Endothelial cell of umbilical vein (primary cell): ENCODE results near the gene SBK1. TPM values are rescaled to one million over a fixed set of nuclear protein-coding genes. Genes with fewer than 3 reads are reported as not detected.

ENCODE experiments used
- BruUV-seq: library from RNA; stranded (reverse); fragments of 400-500 nt; replicated peaks from 2 replicates; lab custom pipeline; 2021; lab: Mats Ljungman, UMichigan
- CTCF ChIA-PET: fragments of 300-600, 350-600 bp; sonication (Branson Sonifier 250); formaldehyde crosslinking; loops from one replicate; lab custom pipeline; 2021; ENCODE audit warnings: antibody characterized with exemption, inconsistent platforms; lab: Charles Lee
- POLR2A ChIA-PET: fragments of 300-600, 350-600 bp; sonication (Branson Sonifier 250); formaldehyde crosslinking; loops from one replicate; lab custom pipeline; 2021; ENCODE audit warnings: antibody characterized with exemption, inconsistent platforms; lab: Charles Lee
- DNase-seq: peaks from one replicate; pipeline ENCODE4 v3.0.0-alpha.2; 2011; ENCODE audit warnings: low read depth, low spot score
- FAIRE-seq: peaks from 2 replicates; lab custom pipeline; 2011; peaks lifted over from hg19 to GRCh38; lab: Jason Lieb, UNC
- H2AFZ ChIP-seq: 2 replicates; pipeline ENCODE4 v1.6.0; 2012; ENCODE audit warnings: low read depth, low read length, control low read depth, inconsistent platforms
- H3K27ac ChIP-seq: 2 replicates; pipeline ENCODE4 v1.5.1; 2011; ENCODE audit warnings: low read depth, mild to moderate bottlenecking, control low read depth, low read length, moderate library complexity; ENCODE audit not compliant: insufficient read depth
- H3K27me3 ChIP-seq, 2 experiments: 2 replicates each; pipeline versions ENCODE4 v1.6.0 to v1.6.1; 2011; ENCODE audit warnings: low read length in 2 of 2, mixed read lengths in 1 of 2; ENCODE audit not compliant: control insufficient read depth in 2 of 2, insufficient read depth in 2 of 2
- H3K36me3 ChIP-seq, 2 experiments: 2 replicates in 1 of 2; 3 replicates in 1 of 2; pipeline ENCODE4 v1.5.1; 2011; ENCODE audit warnings: low read length in 2 of 2, mild to moderate bottlenecking in 1 of 2, moderate library complexity in 1 of 2; ENCODE audit not compliant: control insufficient read depth in 2 of 2, insufficient read depth in 2 of 2; ENCODE audit errors: extremely low read depth in 1 of 2
- H3K4me1 ChIP-seq: 3 replicates; pipeline ENCODE4 v1.5.1; 2011; ENCODE audit warnings: mild to moderate bottlenecking, low read length; ENCODE audit not compliant: control insufficient read depth, insufficient read depth; ENCODE audit errors: extremely low read depth
- H3K4me2 ChIP-seq: 2 replicates; pipeline ENCODE4 v1.6.1; 2011; ENCODE audit warnings: low read length, control low read depth, mixed read lengths; ENCODE audit not compliant: insufficient read depth
- H3K4me3 ChIP-seq, 3 experiments: fragments of 200-600 bp in 1 of 3; sonication (generic), shearing (Covaris generic) in 1 of 3; replicated peaks in 1 of 3; 2 replicates each; pipeline ENCODE4 v1.5.1; 2011 to 2016; ENCODE audit warnings: control low read depth in 3 of 3, low read length in 3 of 3, mild to moderate bottlenecking in 2 of 3, inconsistent platforms in 1 of 3, low read depth in 1 of 3, moderate library complexity in 1 of 3; ENCODE audit not compliant: insufficient read depth in 1 of 3
- H3K79me2 ChIP-seq: 2 replicates; pipeline ENCODE4 v1.6.0; 2012; ENCODE audit warnings: low read length, inconsistent platforms; ENCODE audit not compliant: control insufficient read depth, insufficient read depth
- H3K9ac ChIP-seq: replicated peaks from 2 replicates; pipeline ENCODE3; 2011; ENCODE audit warnings: low read length, control low read depth; ENCODE audit not compliant: insufficient read depth; ENCODE audit errors: extremely low read depth
- H3K9me1 ChIP-seq: replicated peaks from 3 replicates; pipeline ENCODE4 v1.6.0; 2011; ENCODE audit warnings: mild to moderate bottlenecking, low read length; ENCODE audit not compliant: control insufficient read depth, insufficient read depth; ENCODE audit errors: extremely low read depth
- H3K9me3 ChIP-seq: replicated peaks from 2 replicates; pipeline ENCODE4 v1.5.1; 2012; ENCODE audit warnings: low read length, inconsistent platforms; ENCODE audit not compliant: control insufficient read depth, insufficient read depth
- H4K20me1 ChIP-seq: replicated peaks from 2 replicates; pipeline ENCODE3; 2011; ENCODE audit warnings: mild to moderate bottlenecking, low read length; ENCODE audit not compliant: control insufficient read depth, insufficient read depth; ENCODE audit errors: extremely low read depth
- EZH2 ChIP-seq: IDR thresholded peaks from 2 replicates; pipeline ENCODE4 v1.6.1; 2012; ENCODE audit warnings: borderline replicate concordance, low read depth, mild to moderate bottlenecking, moderate library complexity, low read length, inconsistent platforms; ENCODE audit not compliant: severe bottlenecking
- FOS ChIP-seq: IDR thresholded peaks from 2 replicates; pipeline ENCODE4 v1.6.1; 2011; ENCODE audit warnings: mild to moderate bottlenecking, low read length, moderate library complexity, borderline replicate concordance; ENCODE audit not compliant: insufficient read depth
- GATA2 ChIP-seq: IDR thresholded peaks from 2 replicates; pipeline ENCODE4 v1.7.0; 2011; ENCODE audit warnings: low read depth, mild to moderate bottlenecking, moderate library complexity, mixed read lengths, low read length; ENCODE audit not compliant: insufficient read length, insufficient read depth
- JUN ChIP-seq: IDR thresholded peaks from 2 replicates; pipeline ENCODE4 v1.6.1; 2011; ENCODE audit warnings: borderline replicate concordance, low read depth; ENCODE audit not compliant: insufficient read length, insufficient read depth
- MYC ChIP-seq: IDR thresholded peaks from one replicate; pipeline ENCODE4 v1.6.1; 2011; ENCODE audit warnings: mild to moderate bottlenecking, low read depth, low read length
- POLR2A ChIP-seq: IDR thresholded peaks from 2 replicates; pipeline ENCODE4 v1.6.1; 2012; ENCODE audit warnings: low read depth, mild to moderate bottlenecking, control low read depth, low read length
- POLR2AphosphoS5 ChIP-seq: IDR thresholded peaks from 2 replicates; pipeline ENCODE4 v1.6.1; 2012; ENCODE audit warnings: low read depth, mild to moderate bottlenecking, control low read depth, low read length, moderate library complexity; ENCODE audit not compliant: insufficient read depth
- dilution Hi-C: fragments of 300-500 bp; cut with MboI; formaldehyde crosslinking; loops from one replicate; pipeline ENCODE4 v1.15.0; 2019; ENCODE audit warnings: low sequenced_read_pairs; ENCODE audit not compliant: extremely low pct_ligation_motif_present
- intact Hi-C: fragments of 100-400 bp; cut with micrococcal nuclease; formaldehyde crosslinking; loops from one replicate; pipeline ENCODE4 v1.10.0; 2022
- polyA plus RNA-seq, 4 experiments: library from polyadenylated mRNA; depleted of rRNA in 3 of 4; stranded (reverse) in 3 of 4; unstranded in 1 of 4; fragments of >200 nt; gene quantifications; 2 replicates each; pipeline versions ENCODE4 v1.2.1 to v1.2.3, GENCODE V29; 2011 to 2012; ENCODE audit warnings: missing spikeins in 1 of 4
- total RNA-seq: library from RNA; stranded (reverse); gene quantifications from 2 replicates; pipeline ENCODE4 v1.2.3, GENCODE V29; 2021
- TF ChIP-seq, protein P1 (sequence below): IDR thresholded peaks from 2 replicates; pipeline ENCODE4 v1.6.1; 2011; ENCODE audit not compliant: insufficient read depth, insufficient read length
- TF ChIP-seq, protein P2 (sequence below), 2 donors: IDR thresholded peaks; 1 replicate in 1 of 2; 2 replicates in 1 of 2; pipeline ENCODE4 v1.5.1; 2011; ENCODE audit warnings: low read length in 2 of 2, mild to moderate bottlenecking in 2 of 2, moderate library complexity in 2 of 2, control low read depth in 1 of 2, inconsistent platforms in 1 of 2, low read depth in 1 of 2; ENCODE audit not compliant: insufficient read depth in 1 of 2; ENCODE audit errors: extremely low read depth in 1 of 2

SBK1 gene
- total and polyA plus RNA-seq, 2 donors (not counting 3 experiments of a cell fraction or from before 2014, with no cell fraction given) = 0.19 to 0.51 TPM

DNA sequence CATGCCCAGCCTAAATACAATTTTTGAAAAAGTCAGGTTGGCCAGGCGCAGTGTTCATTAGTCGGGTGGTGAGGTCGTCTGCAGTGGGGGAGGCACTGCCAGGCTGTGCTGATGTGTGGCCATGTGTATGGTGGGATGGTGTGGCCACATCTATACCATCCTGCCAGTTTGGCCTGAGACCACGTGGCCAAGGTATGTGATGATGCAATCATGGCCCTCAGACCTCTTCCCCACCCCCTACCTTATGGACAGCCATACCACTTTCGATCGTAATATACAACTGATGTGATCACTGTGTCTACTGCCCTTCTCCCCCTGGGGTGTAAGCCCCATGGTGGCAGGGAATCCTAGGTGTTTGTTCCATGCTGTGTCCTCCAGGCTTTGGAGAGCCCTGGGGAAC is 23.7 kb downstream of the SBK1 start:
- Histone ChIP-seq H3K27ac (no peak overlapping the region), H3K4me3 (no peak overlapping the region), H3K4me1 (no peaks in the 10 kb centered on the region), H3K4me2 (no peak overlapping the region), H2AFZ (no peak overlapping the region), H3K79me2 (no peaks in the 10 kb centered on the region), H3K9me1 (no peaks in the 10 kb centered on the region), H3K9me3 (no peaks in the 10 kb centered on the region), H3K27me3 (no peaks in the 10 kb centered on the region), H4K20me1 (no peaks in the 10 kb centered on the region), H3K36me3 (no peaks in the 10 kb centered on the region), H3K9ac (no peak overlapping the region)
- no peak for DNase-seq
- CTCF ChIA-PET = interaction anchor here (1.0 to 1.9 kb wide), 6 partner anchors 11 to 41 kb away, joined by 3 to 26 read pairs (median 5); no protein-coding TSS in a partner anchor
- FAIRE-seq = no peak
- dilution Hi-C loops (no loop called here), intact Hi-C loops (no loop called here)
- no TSS peak for BruUV-seq
- POLR2A ChIA-PET = no interaction called here
- TF ChIP-seq JUN = no peak
- TF ChIP-seq POLR2AphosphoS5 = no peak
- TF ChIP-seq POLR2A = no peak
- TF ChIP-seq MYC = no peak
- TF ChIP-seq FOS = no peak
- TF ChIP-seq EZH2 = no peak
- TF ChIP-seq, protein P1, sequence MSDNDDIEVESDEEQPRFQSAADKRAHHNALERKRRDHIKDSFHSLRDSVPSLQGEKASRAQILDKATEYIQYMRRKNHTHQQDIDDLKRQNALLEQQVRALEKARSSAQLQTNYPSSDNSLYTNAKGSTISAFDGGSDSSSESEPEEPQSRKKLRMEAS = no peak
- no peak for TF ChIP-seq GATA2
- TF ChIP-seq, protein P2, sequence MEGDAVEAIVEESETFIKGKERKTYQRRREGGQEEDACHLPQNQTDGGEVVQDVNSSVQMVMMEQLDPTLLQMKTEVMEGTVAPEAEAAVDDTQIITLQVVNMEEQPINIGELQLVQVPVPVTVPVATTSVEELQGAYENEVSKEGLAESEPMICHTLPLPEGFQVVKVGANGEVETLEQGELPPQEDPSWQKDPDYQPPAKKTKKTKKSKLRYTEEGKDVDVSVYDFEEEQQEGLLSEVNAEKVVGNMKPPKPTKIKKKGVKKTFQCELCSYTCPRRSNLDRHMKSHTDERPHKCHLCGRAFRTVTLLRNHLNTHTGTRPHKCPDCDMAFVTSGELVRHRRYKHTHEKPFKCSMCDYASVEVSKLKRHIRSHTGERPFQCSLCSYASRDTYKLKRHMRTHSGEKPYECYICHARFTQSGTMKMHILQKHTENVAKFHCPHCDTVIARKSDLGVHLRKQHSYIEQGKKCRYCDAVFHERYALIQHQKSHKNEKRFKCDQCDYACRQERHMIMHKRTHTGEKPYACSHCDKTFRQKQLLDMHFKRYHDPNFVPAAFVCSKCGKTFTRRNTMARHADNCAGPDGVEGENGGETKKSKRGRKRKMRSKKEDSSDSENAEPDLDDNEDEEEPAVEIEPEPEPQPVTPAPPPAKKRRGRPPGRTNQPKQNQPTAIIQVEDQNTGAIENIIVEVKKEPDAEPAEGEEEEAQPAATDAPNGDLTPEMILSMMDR (IDR thresholded peaks at IDR 0.05; ENCODE audit: extremely low read depth in 1 of 2, insufficient read depth in 1 of 2, low read depth in 1 of 2, low read length in 2 of 2) = no peak
